ENCODE results near the gene CFAP68. TPM values are rescaled to one million over a fixed set of nuclear protein-coding genes. Genes with fewer than 3 reads are reported as not detected.

The CFAP68 gene
- total and polyA plus RNA-seq, 9 of the 15 experiments (the other 6 are each of a cell fraction or from before 2014, with no cell fraction given): 22.8 to 72.3 (median 52.5) TPM

GRCh38 chr11:111879637-111879960 is 258 bp downstream of the CFAP68 start (continued):
- TF ChIP-seq, protein P1, sequence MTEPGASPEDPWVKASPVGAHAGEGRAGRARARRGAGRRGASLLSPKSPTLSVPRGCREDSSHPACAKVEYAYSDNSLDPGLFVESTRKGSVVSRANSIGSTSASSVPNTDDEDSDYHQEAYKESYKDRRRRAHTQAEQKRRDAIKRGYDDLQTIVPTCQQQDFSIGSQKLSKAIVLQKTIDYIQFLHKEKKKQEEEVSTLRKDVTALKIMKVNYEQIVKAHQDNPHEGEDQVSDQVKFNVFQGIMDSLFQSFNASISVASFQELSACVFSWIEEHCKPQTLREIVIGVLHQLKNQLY (CRISPR knock-in tag; conservative IDR thresholded peaks at IDR 0.05): no peak
- TF ChIP-seq, protein P2, sequence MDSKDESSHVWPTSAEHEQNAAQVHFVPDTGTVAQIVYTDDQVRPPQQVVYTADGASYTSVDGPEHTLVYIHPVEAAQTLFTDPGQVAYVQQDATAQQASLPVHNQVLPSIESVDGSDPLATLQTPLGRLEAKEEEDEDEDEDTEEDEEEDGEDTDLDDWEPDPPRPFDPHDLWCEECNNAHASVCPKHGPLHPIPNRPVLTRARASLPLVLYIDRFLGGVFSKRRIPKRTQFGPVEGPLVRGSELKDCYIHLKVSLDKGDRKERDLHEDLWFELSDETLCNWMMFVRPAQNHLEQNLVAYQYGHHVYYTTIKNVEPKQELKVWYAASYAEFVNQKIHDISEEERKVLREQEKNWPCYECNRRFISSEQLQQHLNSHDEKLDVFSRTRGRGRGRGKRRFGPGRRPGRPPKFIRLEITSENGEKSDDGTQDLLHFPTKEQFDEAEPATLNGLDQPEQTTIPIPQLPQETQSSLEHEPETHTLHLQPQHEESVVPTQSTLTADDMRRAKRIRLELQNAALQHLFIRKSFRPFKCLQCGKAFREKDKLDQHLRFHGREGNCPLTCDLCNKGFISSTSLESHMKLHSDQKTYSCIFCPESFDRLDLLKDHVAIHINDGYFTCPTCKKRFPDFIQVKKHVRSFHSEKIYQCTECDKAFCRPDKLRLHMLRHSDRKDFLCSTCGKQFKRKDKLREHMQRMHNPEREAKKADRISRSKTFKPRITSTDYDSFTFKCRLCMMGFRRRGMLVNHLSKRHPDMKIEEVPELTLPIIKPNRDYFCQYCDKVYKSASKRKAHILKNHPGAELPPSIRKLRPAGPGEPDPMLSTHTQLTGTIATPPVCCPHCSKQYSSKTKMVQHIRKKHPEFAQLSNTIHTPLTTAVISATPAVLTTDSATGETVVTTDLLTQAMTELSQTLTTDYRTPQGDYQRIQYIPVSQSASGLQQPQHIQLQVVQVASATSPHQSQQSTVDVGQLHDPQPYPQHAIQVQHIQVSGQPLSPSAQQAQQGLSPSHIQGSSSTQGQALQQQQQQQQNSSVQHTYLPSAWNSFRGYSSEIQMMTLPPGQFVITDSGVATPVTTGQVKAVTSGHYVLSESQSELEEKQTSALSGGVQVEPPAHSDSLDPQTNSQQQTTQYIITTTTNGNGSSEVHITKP (IDR thresholded peaks at IDR 0.05; ENCODE audit: partially characterized antibody): no peak
- TF ChIP-seq ZKSCAN1 (IDR thresholded peaks at IDR 0.05; ENCODE audit: low read depth, low read length): no peak
- no peak for TF ChIP-seq FIP1L1 (IDR thresholded peaks at IDR 0.05; ENCODE audit: low read depth, low read length, poor library complexity, severe bottlenecking)
- TF ChIP-seq, protein P3, sequence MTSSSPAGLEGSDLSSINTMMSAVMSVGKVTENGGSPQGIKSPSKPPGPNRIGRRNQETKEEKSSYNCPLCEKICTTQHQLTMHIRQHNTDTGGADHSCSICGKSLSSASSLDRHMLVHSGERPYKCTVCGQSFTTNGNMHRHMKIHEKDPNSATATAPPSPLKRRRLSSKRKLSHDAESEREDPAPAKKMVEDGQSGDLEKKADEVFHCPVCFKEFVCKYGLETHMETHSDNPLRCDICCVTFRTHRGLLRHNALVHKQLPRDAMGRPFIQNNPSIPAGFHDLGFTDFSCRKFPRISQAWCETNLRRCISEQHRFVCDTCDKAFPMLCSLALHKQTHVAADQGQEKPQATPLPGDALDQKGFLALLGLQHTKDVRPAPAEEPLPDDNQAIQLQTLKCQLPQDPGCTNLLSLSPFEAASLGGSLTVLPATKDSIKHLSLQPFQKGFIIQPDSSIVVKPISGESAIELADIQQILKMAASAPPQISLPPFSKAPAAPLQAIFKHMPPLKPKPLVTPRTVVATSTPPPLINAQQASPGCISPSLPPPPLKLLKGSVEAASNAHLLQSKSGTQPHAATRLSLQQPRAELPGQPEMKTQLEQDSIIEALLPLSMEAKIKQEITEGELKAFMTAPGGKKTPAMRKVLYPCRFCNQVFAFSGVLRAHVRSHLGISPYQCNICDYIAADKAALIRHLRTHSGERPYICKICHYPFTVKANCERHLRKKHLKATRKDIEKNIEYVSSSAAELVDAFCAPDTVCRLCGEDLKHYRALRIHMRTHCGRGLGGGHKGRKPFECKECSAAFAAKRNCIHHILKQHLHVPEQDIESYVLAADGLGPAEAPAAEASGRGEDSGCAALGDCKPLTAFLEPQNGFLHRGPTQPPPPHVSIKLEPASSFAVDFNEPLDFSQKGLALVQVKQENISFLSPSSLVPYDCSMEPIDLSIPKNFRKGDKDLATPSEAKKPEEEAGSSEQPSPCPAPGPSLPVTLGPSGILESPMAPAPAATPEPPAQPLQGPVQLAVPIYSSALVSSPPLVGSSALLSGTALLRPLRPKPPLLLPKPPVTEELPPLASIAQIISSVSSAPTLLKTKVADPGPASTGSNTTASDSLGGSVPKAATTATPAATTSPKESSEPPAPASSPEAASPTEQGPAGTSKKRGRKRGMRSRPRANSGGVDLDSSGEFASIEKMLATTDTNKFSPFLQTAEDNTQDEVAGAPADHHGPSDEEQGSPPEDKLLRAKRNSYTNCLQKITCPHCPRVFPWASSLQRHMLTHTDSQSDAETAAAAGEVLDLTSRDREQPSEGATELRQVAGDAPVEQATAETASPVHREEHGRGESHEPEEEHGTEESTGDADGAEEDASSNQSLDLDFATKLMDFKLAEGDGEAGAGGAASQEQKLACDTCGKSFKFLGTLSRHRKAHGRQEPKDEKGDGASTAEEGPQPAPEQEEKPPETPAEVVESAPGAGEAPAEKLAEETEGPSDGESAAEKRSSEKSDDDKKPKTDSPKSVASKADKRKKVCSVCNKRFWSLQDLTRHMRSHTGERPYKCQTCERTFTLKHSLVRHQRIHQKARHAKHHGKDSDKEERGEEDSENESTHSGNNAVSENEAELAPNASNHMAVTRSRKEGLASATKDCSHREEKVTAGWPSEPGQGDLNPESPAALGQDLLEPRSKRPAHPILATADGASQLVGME (CRISPR knock-in tag; IDR thresholded peaks at IDR 0.05): no peak
- TF ChIP-seq PHF20 (IDR thresholded peaks at IDR 0.05; ENCODE audit: partially characterized antibody): no peak
- no peak for TF ChIP-seq SMARCB1 (IDR thresholded peaks at IDR 0.05; ENCODE audit: insufficient read length, low read depth)
- TF ChIP-seq, protein P4, sequence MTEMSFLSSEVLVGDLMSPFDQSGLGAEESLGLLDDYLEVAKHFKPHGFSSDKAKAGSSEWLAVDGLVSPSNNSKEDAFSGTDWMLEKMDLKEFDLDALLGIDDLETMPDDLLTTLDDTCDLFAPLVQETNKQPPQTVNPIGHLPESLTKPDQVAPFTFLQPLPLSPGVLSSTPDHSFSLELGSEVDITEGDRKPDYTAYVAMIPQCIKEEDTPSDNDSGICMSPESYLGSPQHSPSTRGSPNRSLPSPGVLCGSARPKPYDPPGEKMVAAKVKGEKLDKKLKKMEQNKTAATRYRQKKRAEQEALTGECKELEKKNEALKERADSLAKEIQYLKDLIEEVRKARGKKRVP (CRISPR knock-in tag; IDR thresholded peaks at IDR 0.05): no peak
- TF ChIP-seq TEAD2 (tag; IDR thresholded peaks at IDR 0.05): no peak
- TF ChIP-seq NFXL1 (CRISPR knock-in tag; IDR thresholded peaks at IDR 0.05): no peak
- TF ChIP-seq IRF9 (tag; IDR thresholded peaks at IDR 0.05): no peak
- TF ChIP-seq, protein P5, sequence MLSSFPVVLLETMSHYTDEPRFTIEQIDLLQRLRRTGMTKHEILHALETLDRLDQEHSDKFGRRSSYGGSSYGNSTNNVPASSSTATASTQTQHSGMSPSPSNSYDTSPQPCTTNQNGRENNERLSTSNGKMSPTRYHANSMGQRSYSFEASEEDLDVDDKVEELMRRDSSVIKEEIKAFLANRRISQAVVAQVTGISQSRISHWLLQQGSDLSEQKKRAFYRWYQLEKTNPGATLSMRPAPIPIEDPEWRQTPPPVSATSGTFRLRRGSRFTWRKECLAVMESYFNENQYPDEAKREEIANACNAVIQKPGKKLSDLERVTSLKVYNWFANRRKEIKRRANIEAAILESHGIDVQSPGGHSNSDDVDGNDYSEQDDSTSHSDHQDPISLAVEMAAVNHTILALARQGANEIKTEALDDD (IDR thresholded peaks at IDR 0.05): no peak
- TF ChIP-seq MTA1 (IDR thresholded peaks at IDR 0.05; ENCODE audit: borderline replicate concordance): no peak
